ENCODE data around the gene NPFF. TPM values are rescaled to one million over a fixed set of nuclear protein-coding genes. Genes with fewer than 3 reads are reported as not detected.

NPFF gene
- total RNA-seq, 1 donor: not detected

- Histone ChIP-seq H3K36me3 (ENCODE audit: insufficient read depth, low read length) (peaks cover 68% of the 10 kb centered on the region), H3K27ac (ENCODE audit: low read depth, low read length) (peak overlapping the region; percentile 73), H3K4me3 (ENCODE audit: insufficient read depth, low read length) (no peak overlapping the region), H3K79me2 (ENCODE audit: insufficient read depth, low read length) (no peaks in the 10 kb centered on the region), H4K20me1 (ENCODE audit: insufficient read depth, low read length) (no peaks in the 10 kb centered on the region), H2AFZ (ENCODE audit: low read length) (no peak overlapping the region), H3K4me1 (ENCODE audit: insufficient read depth, low read length) (peaks cover 13% of the 10 kb centered on the region), H3K27me3 (ENCODE audit: insufficient read depth, low read length) (no peaks in the 10 kb centered on the region), H3K4me2 (ENCODE audit: insufficient read depth, low read length) (peak overlapping the region; percentile 30), H3K9me3 (ENCODE audit: low read depth, low read length) (no peaks in the 10 kb centered on the region)
- no peak for DNase-seq (ENCODE audit: insufficient read length, low spot score, missing footprints)
- no peak for TF ChIP-seq CTCF (IDR thresholded peaks at IDR 0.05; ENCODE audit: extremely low read depth, low read depth, low read length)
These were observed 31.0 kb upstream of the NPFF start for GRCh38 chr12:53538209-53538689.

- no peak overlapping the region for H3K4me2 ChIP-seq (ENCODE audit: insufficient read depth, low read length)
These were observed 29.7 kb upstream of the NPFF start for GRCh38 chr12:53536962-53537361.

GRCh38 chr12:53533471-53533870 is 26.2 kb upstream of the NPFF start:
- DNase-seq (ENCODE audit: insufficient read length, low spot score, missing footprints): no peak
- no peak for TF ChIP-seq CTCF (IDR thresholded peaks at IDR 0.05; ENCODE audit: extremely low read depth, low read depth, low read length)
- Histone ChIP-seq H3K4me1 (ENCODE audit: insufficient read depth, low read length) (peaks cover 11% of the 10 kb centered on the region), H3K27me3 (ENCODE audit: insufficient read depth, low read length) (no peaks in the 10 kb centered on the region), H2AFZ (ENCODE audit: low read length) (no peak overlapping the region), H3K79me2 (ENCODE audit: insufficient read depth, low read length) (no peaks in the 10 kb centered on the region), H3K4me2 (ENCODE audit: insufficient read depth, low read length) (no peak overlapping the region), H3K36me3 (ENCODE audit: insufficient read depth, low read length) (peaks cover 77% of the 10 kb centered on the region), H4K20me1 (ENCODE audit: insufficient read depth, low read length) (no peaks in the 10 kb centered on the region), H3K9me3 (ENCODE audit: low read depth, low read length) (no peaks in the 10 kb centered on the region), H3K4me3 (ENCODE audit: insufficient read depth, low read length) (no peak overlapping the region), H3K27ac (ENCODE audit: low read depth, low read length) (no peak overlapping the region)

More at GRCh38 chr12:53536962-53537361, 29.7 kb upstream of the NPFF start:
- Histone ChIP-seq H3K79me2 (ENCODE audit: insufficient read depth, low read length) (no peaks in the 10 kb centered on the region), H3K9me3 (ENCODE audit: low read depth, low read length) (no peaks in the 10 kb centered on the region), H3K36me3 (ENCODE audit: insufficient read depth, low read length) (peaks cover 70% of the 10 kb centered on the region), H4K20me1 (ENCODE audit: insufficient read depth, low read length) (no peaks in the 10 kb centered on the region), H2AFZ (ENCODE audit: low read length) (no peak overlapping the region), H3K27me3 (ENCODE audit: insufficient read depth, low read length) (no peaks in the 10 kb centered on the region), H3K4me1 (ENCODE audit: insufficient read depth, low read length) (peaks cover 13% of the 10 kb centered on the region), H3K4me3 (ENCODE audit: insufficient read depth, low read length) (no peak overlapping the region), H3K27ac (ENCODE audit: low read depth, low read length) (no peak overlapping the region)
- no peak for DNase-seq (ENCODE audit: insufficient read length, low spot score, missing footprints)
- no peak for TF ChIP-seq CTCF (IDR thresholded peaks at IDR 0.05; ENCODE audit: extremely low read depth, low read depth, low read length)

- Histone ChIP-seq H3K9me3 (ENCODE audit: low read depth, low read length) (no peaks in the 10 kb centered on the region), H3K4me2 (ENCODE audit: insufficient read depth, low read length) (no peak overlapping the region), H2AFZ (ENCODE audit: low read length) (no peak overlapping the region), H3K27me3 (ENCODE audit: insufficient read depth, low read length) (no peaks in the 10 kb centered on the region), H3K4me3 (ENCODE audit: insufficient read depth, low read length) (no peak overlapping the region), H3K79me2 (ENCODE audit: insufficient read depth, low read length) (no peaks in the 10 kb centered on the region), H4K20me1 (ENCODE audit: insufficient read depth, low read length) (no peaks in the 10 kb centered on the region), H3K27ac (ENCODE audit: low read depth, low read length) (no peak overlapping the region), H3K36me3 (ENCODE audit: insufficient read depth, low read length) (peaks cover 78% of the 10 kb centered on the region), H3K4me1 (ENCODE audit: insufficient read depth, low read length) (peaks cover 5% of the 10 kb centered on the region)
- no peak for TF ChIP-seq CTCF (IDR thresholded peaks at IDR 0.05; ENCODE audit: extremely low read depth, low read depth, low read length)
- no peak for DNase-seq (ENCODE audit: insufficient read length, low spot score, missing footprints)
These were observed 25.5 kb upstream of the NPFF start for GRCh38 chr12:53532524-53533445.
